Measurements from ENCODE around the gene ADPRM. TPM values are rescaled to one million over a fixed set of nuclear protein-coding genes. Genes with fewer than 3 reads are reported as not detected.

ADPRM gene
- polyA plus RNA-seq, 1 of the 3 experiments (the other 2 are of a cell fraction) = 7.6 TPM

DNA sequence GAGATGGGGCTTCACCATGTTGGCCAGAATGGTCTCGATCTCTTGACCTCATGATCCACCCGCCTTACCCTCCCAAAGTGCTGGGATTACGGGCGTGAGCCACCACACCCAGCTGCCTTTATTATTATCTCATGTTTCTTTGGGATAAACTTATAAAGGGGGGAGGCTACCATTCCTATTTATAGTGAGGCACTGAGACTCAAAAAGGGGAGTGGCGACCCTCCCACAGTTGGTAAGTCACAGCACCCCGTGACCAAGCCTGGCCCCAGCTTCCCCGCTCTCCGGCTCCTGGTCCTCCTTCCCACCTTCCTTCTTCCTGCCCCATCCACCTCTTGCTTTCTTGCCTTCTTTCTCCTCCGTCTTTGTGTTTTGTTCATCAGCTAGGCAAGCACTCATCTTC is 45.5 kb upstream of the ADPRM start:
- no peaks in the 10 kb centered on the region for H3F3A ChIP-seq (replicated peaks; ENCODE audit: insufficient read depth)
- ChIA-PET POLR2A (no interaction called here), CTCF (interaction anchor here (1.0 kb wide), 1 partner anchor 193 kb away, joined by 3 read pairs; no protein-coding TSS in a partner anchor)
- H3K9me3 ChIP-seq = no peaks in the 10 kb centered on the region
- no peaks in the 10 kb centered on the region for H3K36me3 ChIP-seq (replicated peaks in 1 of 2; ENCODE audit: control insufficient read depth in 1 of 2, insufficient read depth in 2 of 2, low read length in 1 of 2)
- 80% methylated on average over 9 of the region's 9 CpGs for WGBS (ENCODE audit: low lambda C conversion rate)
- H3K4me2 ChIP-seq = no peak overlapping the region
- H3K27ac ChIP-seq (ENCODE audit: low read depth in 2 of 2, low read length in 1 of 2) = no peak overlapping the region
- no peak overlapping the region for H2AFZ ChIP-seq (ENCODE audit: low read depth)
- no peaks in the 10 kb centered on the region for H3K9me2 ChIP-seq
- H3K4me1 ChIP-seq (ENCODE audit: control insufficient read depth in 1 of 2, insufficient read depth in 2 of 2, low read depth in 1 of 2, low read length in 1 of 2) = no peaks in the 10 kb centered on the region; a peak in 1 of 4 replicates
- no peaks in the 10 kb centered on the region for H3K27me3 ChIP-seq (ENCODE audit: insufficient read depth)
- no peak overlapping the region for H3K9ac ChIP-seq
- H3K4me3 ChIP-seq (ENCODE audit: low read depth in 2 of 2, low read length in 1 of 2) = no peak overlapping the region
- H4K20me1 ChIP-seq (ENCODE audit: insufficient read depth) = no peaks in the 10 kb centered on the region
- TF ChIP-seq MEF2A (IDR thresholded peaks at IDR 0.05; ENCODE audit: borderline replicate concordance, low read depth) (no peak), MXI1 (IDR thresholded peaks at IDR 0.05; ENCODE audit: low read depth, low read length) (no peak), EZH2phosphoT487 (IDR thresholded peaks at IDR 0.05; ENCODE audit: borderline replicate concordance, low read depth) (no peak), FOXJ3 (CRISPR knock-in tag; IDR thresholded peaks at IDR 0.05) (no peak), EP300 (IDR thresholded peaks at IDR 0.05; ENCODE audit: borderline replicate concordance in 1 of 2, low read depth in 1 of 2, low read length in 1 of 2) (no peak), YY1 (IDR thresholded peaks at IDR 0.05; ENCODE audit: low read depth) (no peak), POLR2AphosphoS5 (IDR thresholded peaks at IDR 0.05; ENCODE audit: low read depth, low read length) (no peak), RCOR1 (IDR thresholded peaks at IDR 0.05; ENCODE audit: low read length) (no peak), FOXM1 (IDR thresholded peaks at IDR 0.05; ENCODE audit: low read depth) (no peak), SIN3A (IDR thresholded peaks at IDR 0.05; ENCODE audit: borderline replicate concordance, low read depth, low read length) (no peak), GABPA (IDR thresholded peaks at IDR 0.05; ENCODE audit: low read depth) (no peak), CTCF (IDR thresholded peaks at IDR 0.05) (no peak), RAD21 (IDR thresholded peaks at IDR 0.05; ENCODE audit: low read length) (no peak), NFIC (IDR thresholded peaks at IDR 0.05; ENCODE audit: borderline replicate concordance) (no peak), SMC3 (IDR thresholded peaks at IDR 0.05; ENCODE audit: low read depth, low read length) (no peak), CHD2 (IDR thresholded peaks at IDR 0.05; ENCODE audit: low read length, partially characterized antibody) (no peak)
- TF ChIP-seq, protein P1, sequence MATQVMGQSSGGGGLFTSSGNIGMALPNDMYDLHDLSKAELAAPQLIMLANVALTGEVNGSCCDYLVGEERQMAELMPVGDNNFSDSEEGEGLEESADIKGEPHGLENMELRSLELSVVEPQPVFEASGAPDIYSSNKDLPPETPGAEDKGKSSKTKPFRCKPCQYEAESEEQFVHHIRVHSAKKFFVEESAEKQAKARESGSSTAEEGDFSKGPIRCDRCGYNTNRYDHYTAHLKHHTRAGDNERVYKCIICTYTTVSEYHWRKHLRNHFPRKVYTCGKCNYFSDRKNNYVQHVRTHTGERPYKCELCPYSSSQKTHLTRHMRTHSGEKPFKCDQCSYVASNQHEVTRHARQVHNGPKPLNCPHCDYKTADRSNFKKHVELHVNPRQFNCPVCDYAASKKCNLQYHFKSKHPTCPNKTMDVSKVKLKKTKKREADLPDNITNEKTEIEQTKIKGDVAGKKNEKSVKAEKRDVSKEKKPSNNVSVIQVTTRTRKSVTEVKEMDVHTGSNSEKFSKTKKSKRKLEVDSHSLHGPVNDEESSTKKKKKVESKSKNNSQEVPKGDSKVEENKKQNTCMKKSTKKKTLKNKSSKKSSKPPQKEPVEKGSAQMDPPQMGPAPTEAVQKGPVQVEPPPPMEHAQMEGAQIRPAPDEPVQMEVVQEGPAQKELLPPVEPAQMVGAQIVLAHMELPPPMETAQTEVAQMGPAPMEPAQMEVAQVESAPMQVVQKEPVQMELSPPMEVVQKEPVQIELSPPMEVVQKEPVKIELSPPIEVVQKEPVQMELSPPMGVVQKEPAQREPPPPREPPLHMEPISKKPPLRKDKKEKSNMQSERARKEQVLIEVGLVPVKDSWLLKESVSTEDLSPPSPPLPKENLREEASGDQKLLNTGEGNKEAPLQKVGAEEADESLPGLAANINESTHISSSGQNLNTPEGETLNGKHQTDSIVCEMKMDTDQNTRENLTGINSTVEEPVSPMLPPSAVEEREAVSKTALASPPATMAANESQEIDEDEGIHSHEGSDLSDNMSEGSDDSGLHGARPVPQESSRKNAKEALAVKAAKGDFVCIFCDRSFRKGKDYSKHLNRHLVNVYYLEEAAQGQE (IDR thresholded peaks at IDR 0.05; ENCODE audit: low read depth, low read length) = no peak
- TF ChIP-seq, protein P2, sequence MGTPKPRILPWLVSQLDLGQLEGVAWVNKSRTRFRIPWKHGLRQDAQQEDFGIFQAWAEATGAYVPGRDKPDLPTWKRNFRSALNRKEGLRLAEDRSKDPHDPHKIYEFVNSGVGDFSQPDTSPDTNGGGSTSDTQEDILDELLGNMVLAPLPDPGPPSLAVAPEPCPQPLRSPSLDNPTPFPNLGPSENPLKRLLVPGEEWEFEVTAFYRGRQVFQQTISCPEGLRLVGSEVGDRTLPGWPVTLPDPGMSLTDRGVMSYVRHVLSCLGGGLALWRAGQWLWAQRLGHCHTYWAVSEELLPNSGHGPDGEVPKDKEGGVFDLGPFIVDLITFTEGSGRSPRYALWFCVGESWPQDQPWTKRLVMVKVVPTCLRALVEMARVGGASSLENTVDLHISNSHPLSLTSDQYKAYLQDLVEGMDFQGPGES (IDR thresholded peaks at IDR 0.05; ENCODE audit: low read depth, low read length) = no peak
- TF ChIP-seq, protein P3, sequence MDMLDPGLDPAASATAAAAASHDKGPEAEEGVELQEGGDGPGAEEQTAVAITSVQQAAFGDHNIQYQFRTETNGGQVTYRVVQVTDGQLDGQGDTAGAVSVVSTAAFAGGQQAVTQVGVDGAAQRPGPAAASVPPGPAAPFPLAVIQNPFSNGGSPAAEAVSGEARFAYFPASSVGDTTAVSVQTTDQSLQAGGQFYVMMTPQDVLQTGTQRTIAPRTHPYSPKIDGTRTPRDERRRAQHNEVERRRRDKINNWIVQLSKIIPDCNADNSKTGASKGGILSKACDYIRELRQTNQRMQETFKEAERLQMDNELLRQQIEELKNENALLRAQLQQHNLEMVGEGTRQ (IDR thresholded peaks at IDR 0.05; ENCODE audit: borderline replicate concordance, low read depth, low read length) = no peak
- no peak for DNase-seq
- no peaks in the 10 kb centered on the region for H3K79me2 ChIP-seq (ENCODE audit: insufficient read depth)
